Kidney tubule cell (primary cell): Measurements from ENCODE around the gene ACYP1.
A peak's percentile ranks its signal among the peaks of the same experiment; 100 is the strongest.

ENCODE experiments used
- DNase-seq: peaks from one replicate; pipeline ENCODE4 v3.0.0-alpha.2; 2018; ENCODE audit warnings: low spot score

Gene ACYP1

GRCh38 chr14:75040507-75040906, 23.3 kb downstream of the ACYP1 start:
- DNase-seq = no peak

DNA sequence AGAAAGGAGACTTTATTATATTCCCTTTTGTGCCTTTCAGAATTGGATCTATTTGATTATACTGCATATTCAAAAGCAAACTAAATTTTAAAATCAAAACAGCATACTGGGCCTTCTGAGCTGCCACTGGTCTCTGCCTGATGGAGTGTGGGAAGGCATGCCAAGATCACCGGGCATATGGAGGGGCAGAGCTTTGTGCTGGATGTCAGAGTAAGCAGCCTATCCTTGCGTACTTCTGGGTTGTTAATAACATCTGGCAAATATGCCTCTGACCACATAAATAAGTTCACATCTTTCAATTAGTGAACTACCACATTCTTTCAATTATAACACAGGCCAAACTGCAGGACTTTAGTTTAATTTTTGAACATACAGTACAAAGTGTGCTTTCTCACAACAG, 30.9 kb downstream of the ACYP1 start:
- no peak for DNase-seq

GRCh38 chr14:75030147-75030546, 33.7 kb downstream of the ACYP1 start:
- no peak for DNase-seq

GRCh38 chr14:75025876-75026275, 37.9 kb downstream of the ACYP1 start:
- DNase-seq = no peak

- peak; percentile 31 for DNase-seq
Measured at GRCh38 chr14:75025082-75025481, 38.7 kb downstream of the ACYP1 start.

DNA sequence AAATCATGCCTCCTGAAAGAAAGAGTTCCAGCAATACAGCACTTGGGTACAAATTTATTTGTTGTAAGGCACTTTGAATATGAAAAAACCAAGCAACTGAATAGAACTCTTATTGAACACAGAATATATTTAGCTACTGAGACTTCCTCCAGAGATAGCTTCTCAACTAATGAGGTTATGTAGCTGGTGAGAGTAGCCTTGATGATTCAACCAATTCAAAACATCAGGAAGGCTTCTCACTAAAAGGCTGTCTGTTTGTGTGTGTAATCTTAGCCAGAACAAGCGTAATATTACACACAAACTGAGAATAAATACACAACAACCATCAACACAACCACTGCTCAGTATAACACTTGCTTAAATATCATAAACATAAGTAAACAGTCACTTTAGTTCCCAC, 40.7 kb downstream of the ACYP1 start:
- no peak for DNase-seq

DNA sequence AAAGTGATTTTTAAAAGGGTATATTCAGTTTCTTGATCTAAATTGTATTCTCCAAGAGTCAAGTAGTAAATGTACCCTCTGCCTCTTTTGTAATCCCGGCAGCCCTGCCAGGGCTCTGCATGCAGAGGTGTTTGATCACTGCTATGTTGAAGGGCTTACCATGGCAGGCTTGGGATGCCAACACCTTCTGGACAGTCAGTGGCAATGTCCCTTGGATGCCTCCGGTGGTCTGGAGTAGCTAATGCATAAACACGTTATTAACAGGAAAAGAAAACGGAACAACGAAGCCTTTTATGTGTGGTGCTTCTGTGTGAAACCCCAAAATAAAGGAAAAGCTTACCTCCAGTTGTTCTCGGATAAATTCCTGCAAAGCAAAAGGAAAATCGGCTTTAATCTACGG, 41.2 kb downstream of the ACYP1 start:
- DNase-seq = peak; percentile 15

- peak; percentile 38 for DNase-seq
Measured at GRCh38 chr14:75018694-75019093, 45.1 kb downstream of the ACYP1 start.

DNA sequence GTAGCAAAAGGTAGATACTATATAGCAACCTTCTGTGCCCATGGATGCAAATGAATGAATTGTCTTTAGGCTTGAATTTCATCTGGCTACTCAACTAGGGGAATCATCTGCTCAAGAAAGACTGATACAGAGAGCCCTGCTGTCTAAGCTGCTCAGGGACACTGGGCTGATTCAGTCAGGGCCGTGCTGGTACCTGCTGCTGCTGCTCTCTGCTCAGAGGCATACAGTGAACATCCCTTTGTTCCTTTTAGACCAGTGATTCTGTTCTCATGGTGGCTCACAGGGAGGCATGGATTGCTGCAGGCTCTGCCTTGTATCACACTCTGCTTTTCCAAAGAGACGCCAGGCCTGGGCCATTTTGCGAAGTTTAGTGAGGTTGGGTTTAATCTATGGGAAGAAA, 47.0 kb downstream of the ACYP1 start:
- no peak for DNase-seq

GRCh38 chr14:75015496-75015895, 48.3 kb downstream of the ACYP1 start:
- no peak for DNase-seq

DNA sequence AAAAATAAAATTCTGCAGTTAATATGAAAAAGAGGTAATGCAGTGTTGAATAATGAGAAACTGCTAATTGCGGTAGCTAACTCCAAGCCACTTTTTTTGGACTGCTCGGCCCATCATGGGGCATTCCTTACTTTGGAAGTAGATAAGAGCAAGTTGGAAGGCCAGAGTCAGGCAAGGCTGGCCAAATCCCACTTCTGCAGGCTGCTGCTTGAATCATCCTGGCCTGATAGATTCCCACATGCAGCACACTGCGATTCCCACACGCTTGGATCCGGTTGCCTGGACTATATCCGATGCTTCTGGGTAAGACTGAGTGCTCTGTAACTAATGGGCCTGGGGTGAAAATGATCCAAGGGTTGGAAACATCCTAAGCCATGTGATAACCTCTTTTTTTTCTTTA, 50.5 kb downstream of the ACYP1 start:
- no peak for DNase-seq

DNA sequence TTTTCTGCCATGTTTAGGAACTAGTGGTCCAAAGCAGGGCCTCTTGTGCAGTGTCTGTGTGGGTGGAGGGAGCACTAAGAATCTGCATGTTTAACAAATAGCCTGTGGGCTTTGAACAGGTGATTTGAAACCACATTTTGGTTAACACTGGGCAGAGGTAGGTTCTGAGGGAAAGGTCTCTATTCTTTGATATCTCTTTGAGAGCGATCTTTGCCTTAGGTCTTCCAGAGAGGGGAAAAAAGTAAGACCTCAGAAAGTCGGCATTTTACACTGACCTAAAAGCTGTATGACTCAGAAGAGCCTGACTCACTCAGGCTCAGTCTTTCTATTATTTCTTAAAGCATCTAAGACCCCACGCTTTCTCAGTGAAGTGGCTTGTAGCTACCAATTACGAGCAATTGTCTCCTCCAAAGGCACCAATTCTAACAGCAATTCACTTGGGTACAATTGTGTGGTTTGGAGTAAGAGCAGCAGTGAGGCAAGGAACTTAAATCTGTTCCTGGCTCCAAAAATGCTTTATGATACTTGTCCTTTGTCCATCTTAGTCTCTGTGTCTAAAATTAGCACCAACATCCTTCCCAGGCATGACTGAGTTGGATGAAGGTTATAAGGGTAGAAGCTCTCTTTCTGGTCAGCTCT, 52.3 kb downstream of the ACYP1 start:
- DNase-seq = peak; percentile 38

- DNase-seq = no peak
Measured at GRCh38 chr14:75010472-75011093, 53.2 kb downstream of the ACYP1 start.

- no peak for DNase-seq
Measured at GRCh38 chr14:75009176-75009575, 54.6 kb downstream of the ACYP1 start.

GRCh38 chr14:75005357-75005756, 58.5 kb downstream of the ACYP1 start:
- no peak for DNase-seq

DNA sequence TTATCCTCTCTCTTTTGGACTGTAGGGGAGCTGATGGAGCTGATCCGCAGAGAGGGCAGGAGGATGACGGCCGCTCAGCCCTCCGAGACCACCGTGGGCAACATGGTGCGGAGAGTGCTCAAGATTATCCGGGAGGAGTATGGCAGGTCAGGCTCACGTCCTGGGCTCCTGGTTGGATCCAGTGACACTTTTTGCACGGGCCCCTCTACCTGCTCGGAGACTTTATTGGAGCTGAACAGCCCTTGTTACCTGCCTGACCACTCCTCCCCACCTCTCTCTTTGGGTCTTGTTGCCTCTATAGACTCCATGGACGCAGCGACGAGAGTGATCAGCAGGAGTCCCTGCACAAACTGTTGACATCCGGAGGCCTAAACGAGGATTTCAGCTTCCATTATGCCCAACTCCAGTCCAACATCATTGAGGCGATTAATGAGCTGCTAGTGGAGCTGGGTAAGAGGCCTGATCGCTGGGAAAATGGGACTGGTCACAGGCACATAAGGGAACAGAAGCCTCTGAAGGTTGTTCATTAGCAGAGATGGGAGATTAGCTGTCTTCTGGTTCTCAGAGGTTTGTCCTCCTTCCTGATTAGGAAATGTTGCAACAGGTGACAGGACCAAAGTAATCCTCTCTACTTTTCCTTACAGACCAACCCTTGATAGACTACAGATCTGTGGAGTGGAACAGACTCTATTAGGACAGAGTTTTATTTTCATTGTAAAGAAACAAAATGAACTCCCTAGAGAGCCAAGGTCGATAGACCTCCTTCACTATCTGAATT, 60.4 kb downstream of the ACYP1 start:
- DNase-seq = no peak
